Measurements from ENCODE around the gene MYO3B.

DNA sequence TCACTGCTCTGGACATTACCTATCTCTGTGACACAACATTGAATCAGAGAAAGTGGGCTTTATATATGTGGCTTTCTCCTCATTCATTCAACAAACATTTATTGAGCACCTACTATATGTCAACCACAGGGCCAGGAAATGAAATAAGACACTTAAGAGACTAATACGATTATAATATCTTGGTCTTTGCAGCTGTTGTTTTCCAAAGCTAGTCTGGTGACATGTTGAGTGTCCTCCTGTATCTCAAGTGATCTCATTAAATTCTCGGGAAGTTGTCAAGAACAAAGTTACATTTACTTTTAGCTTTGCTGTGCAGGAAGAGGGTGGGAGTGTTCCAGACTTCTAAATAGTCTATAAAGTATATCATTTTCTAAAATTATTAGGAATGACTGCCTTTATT, 372.6 kb downstream of the MYO3B start:
- TF ChIP-seq POLR2A (IDR thresholded peaks at IDR 0.05) (no peak), EP300 (IDR thresholded peaks at IDR 0.05; ENCODE audit: low read depth) (no peak), POLR2AphosphoS5 (IDR thresholded peaks at IDR 0.05) (no peak)
- TF ChIP-seq, protein P1, sequence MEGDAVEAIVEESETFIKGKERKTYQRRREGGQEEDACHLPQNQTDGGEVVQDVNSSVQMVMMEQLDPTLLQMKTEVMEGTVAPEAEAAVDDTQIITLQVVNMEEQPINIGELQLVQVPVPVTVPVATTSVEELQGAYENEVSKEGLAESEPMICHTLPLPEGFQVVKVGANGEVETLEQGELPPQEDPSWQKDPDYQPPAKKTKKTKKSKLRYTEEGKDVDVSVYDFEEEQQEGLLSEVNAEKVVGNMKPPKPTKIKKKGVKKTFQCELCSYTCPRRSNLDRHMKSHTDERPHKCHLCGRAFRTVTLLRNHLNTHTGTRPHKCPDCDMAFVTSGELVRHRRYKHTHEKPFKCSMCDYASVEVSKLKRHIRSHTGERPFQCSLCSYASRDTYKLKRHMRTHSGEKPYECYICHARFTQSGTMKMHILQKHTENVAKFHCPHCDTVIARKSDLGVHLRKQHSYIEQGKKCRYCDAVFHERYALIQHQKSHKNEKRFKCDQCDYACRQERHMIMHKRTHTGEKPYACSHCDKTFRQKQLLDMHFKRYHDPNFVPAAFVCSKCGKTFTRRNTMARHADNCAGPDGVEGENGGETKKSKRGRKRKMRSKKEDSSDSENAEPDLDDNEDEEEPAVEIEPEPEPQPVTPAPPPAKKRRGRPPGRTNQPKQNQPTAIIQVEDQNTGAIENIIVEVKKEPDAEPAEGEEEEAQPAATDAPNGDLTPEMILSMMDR (IDR thresholded peaks at IDR 0.05), result no peak
